ENCODE results near the gene C1orf122. TPM values are rescaled to one million over a fixed set of nuclear protein-coding genes. Genes with fewer than 3 reads are reported as not detected.

C1orf122 gene
- total and polyA plus RNA-seq, 2 of the 13 experiments (the other 11 are each of a cell fraction or from before 2014, with no cell fraction given) = 18.7 to 40.6 TPM

GRCh38 chr1:37808369-37809319, 1.1 kb downstream of the C1orf122 start (continued):
- TF ChIP-seq TIGD3 (CRISPR knock-in tag; IDR thresholded peaks at IDR 0.05; ENCODE audit: borderline replicate concordance) (no peak), RBFOX2 (IDR thresholded peaks at IDR 0.05; ENCODE audit: low read depth, low read length) (no peak), NFATC3 (CRISPR knock-in tag; IDR thresholded peaks at IDR 0.05) (no peak), ZNF275 (CRISPR knock-in tag; IDR thresholded peaks at IDR 0.05; ENCODE audit: borderline replicate concordance) (no peak), THAP8 (CRISPR knock-in tag; IDR thresholded peaks at IDR 0.05; ENCODE audit: borderline replicate concordance) (no peak), ADNP (CRISPR knock-in tag; IDR thresholded peaks at IDR 0.05) (no peak), ZNF235 (CRISPR knock-in tag; IDR thresholded peaks at IDR 0.05; ENCODE audit: borderline replicate concordance) (no peak), GRHL1 (CRISPR knock-in tag; conservative IDR thresholded peaks at IDR 0.05) (no peak), ZBTB46 (CRISPR knock-in tag; IDR thresholded peaks at IDR 0.05; ENCODE audit: borderline replicate concordance) (0 out of 2 replicates have a peak, but pooled peaks have one; percentile 31), PHF20 (CRISPR knock-in tag; IDR thresholded peaks at IDR 0.05) (no peak), ARID4A (CRISPR knock-in tag; IDR thresholded peaks at IDR 0.05; ENCODE audit: borderline replicate concordance) (peak; percentile 23; the same call in 1 of the 2 replicates), CHD4 (IDR thresholded peaks at IDR 0.05; ENCODE audit: borderline replicate concordance, low read length) (no peak), ZNF543 (CRISPR knock-in tag; IDR thresholded peaks at IDR 0.05) (no peak), ATF7-NPFF (CRISPR knock-in tag; IDR thresholded peaks at IDR 0.05; ENCODE audit: low read depth) (0 out of 2 replicates have a peak, but pooled peaks have one; percentile 27), JUN (CRISPR knock-in tag; IDR thresholded peaks at IDR 0.05) (no peak)
